Karpas-422 (cell line): ENCODE measurements around the gene GALNT10. TPM values are rescaled to one million over a fixed set of nuclear protein-coding genes. Genes with fewer than 3 reads are reported as not detected.

ENCODE experiments used
- DNase-seq: peaks from one replicate; pipeline ENCODE4 v3.0.0-alpha.2; 2015
- H2AFZ ChIP-seq: fragments of 200-600 bp; sonication (generic); 2 replicates; pipeline ENCODE4 v1.6.1; 2014; ENCODE audit warnings: antibody characterized with exemption, low read length, mixed read lengths
- H3K27ac ChIP-seq: fragments of 200-600 bp; sonication (generic); 2 replicates; pipeline ENCODE4 v1.5.1; 2014; ENCODE audit warnings: mild to moderate bottlenecking, low read length, moderate library complexity
- H3K27me3 ChIP-seq: fragments of 200-600 bp; sonication (generic); 2 replicates; pipeline ENCODE4 v1.6.1; 2014; ENCODE audit warnings: low read length, mixed read lengths
- H3K36me3 ChIP-seq: fragments of 200-600 bp; sonication (generic); 2 replicates; pipeline ENCODE4 v1.6.1; 2014; ENCODE audit warnings: low read length, mixed read lengths; ENCODE audit not compliant: insufficient read depth
- H3K4me1 ChIP-seq: fragments of 200-600 bp; sonication (generic); 2 replicates; pipeline ENCODE4 v1.6.1; 2014; ENCODE audit warnings: mild to moderate bottlenecking, low read length, mixed read lengths
- H3K4me2 ChIP-seq: fragments of 200-600 bp; sonication (generic); 2 replicates; pipeline ENCODE4 v1.6.1; 2014; ENCODE audit warnings: low read length, low read depth, mild to moderate bottlenecking; ENCODE audit not compliant: poor library complexity, severe bottlenecking
- H3K4me3 ChIP-seq: fragments of 200-600 bp; sonication (generic); 2 replicates; pipeline ENCODE4 v1.5.1; 2014; ENCODE audit warnings: mild to moderate bottlenecking, antibody characterized with exemption, low read length, mixed read lengths
- H3K79me2 ChIP-seq: fragments of 200-600 bp; sonication (generic); 2 replicates; pipeline ENCODE4 v1.6.1; 2014; ENCODE audit warnings: mild to moderate bottlenecking, low read length, mixed read lengths
- H3K9ac ChIP-seq: fragments of 200-600 bp; sonication (generic); 2 replicates; pipeline ENCODE4 v1.6.0; 2014; ENCODE audit warnings: low read length
- H3K9me2 ChIP-seq: fragments of 200-600 bp; sonication (generic), shearing (Covaris generic); replicated peaks from 2 replicates; pipeline ENCODE4 v1.6.0; 2014; ENCODE audit warnings: mild to moderate bottlenecking, low read length, moderate library complexity; ENCODE audit not compliant: insufficient read depth
- H3K9me3 ChIP-seq: fragments of 300-700, 200-600 bp; sonication (generic); 2 replicates; pipeline ENCODE4 v1.6.1; 2014; ENCODE audit warnings: low read length, mixed read lengths
- H4K20me1 ChIP-seq: fragments of 200-600 bp; sonication (generic); 2 replicates; pipeline ENCODE4 v1.6.1; 2014; ENCODE audit warnings: mild to moderate bottlenecking, antibody characterized with exemption, low read length, low read depth; ENCODE audit not compliant: insufficient read depth
- total RNA-seq: library from RNA; depleted of rRNA; stranded (reverse); fragments of >200 nt; shearing (Covaris generic); gene quantifications from 2 replicates; pipeline ENCODE4 v1.2.3, GENCODE V29; 2014; ENCODE audit warnings: low replicate concordance

Gene GALNT10
- total RNA-seq, 1 experiment from 2014 or later, result 3.6 TPM

DNA sequence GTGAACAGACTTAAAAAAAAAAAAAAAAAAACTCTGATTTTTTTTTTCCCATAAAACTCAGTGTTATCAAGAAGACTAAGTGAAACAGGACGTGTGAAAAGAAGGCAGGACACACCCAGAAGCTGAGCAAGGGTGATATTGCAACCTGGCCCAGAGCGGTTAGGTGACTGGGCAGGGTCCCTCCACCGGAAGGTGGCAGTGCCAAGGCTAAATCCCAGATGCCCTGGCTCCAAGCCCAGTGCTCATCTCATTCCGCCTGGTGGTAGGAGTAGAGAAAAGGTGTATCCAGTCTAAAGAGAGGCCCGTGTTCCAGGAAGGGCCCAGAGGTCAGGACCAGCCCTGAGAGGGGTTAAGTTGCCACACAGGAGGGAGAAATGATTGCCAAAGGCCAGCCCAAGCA, 203.8 kb downstream of the GALNT10 start:
- Histone ChIP-seq H3K4me2 (no peak overlapping the region), H4K20me1 (no peaks in the 10 kb centered on the region), H2AFZ (no peak overlapping the region), H3K79me2 (no peaks in the 10 kb centered on the region), H3K36me3 (no peaks in the 10 kb centered on the region), H3K9me3 (no peaks in the 10 kb centered on the region), H3K9ac (no peak overlapping the region), H3K27ac (no peak overlapping the region), H3K27me3 (no peaks in the 10 kb centered on the region), H3K9me2 (no peaks in the 10 kb centered on the region), H3K4me1 (0 out of 2 replicates have a peak, but pooled peaks cover 4% of the 10 kb centered on the region), H3K4me3 (no peak overlapping the region)
- DNase-seq, result no peak

DNA sequence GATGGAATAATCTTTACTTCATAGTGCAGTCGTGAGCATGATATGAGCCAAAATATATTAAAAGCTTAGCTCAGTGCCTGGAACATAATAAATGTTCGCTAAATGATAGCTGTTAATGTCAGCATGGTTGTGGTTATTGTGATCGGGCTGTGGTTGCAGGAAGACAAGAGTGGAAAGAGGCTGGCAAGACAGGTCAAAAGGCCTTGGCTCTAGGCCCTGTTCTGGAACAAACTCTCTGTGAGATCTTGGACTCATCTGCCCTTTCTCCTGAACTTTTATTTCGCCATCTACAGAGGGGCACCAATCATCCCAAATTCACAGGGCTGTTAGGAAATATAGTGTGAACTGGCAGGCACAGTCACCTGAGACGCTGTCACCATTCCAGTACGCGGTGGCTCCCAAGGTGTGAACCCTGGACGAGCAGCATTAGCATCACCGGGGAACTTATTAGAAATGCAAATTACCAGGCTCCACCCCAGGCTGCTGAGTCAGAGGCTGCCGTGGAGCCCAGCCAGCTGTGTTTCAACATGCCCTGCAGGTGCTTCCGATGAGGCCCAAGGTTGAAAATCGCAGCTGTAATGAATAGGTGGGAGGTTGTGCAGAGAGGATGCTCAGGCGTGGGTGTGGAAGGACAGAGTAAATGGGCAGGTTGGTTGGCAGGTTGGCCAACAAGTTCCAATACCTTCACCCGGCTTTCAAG, 205.0 kb downstream of the GALNT10 start:
- no peak overlapping the region for H3K4me3 ChIP-seq
- no peak overlapping the region for H3K4me2 ChIP-seq
- H3K79me2 ChIP-seq, result no peaks in the 10 kb centered on the region
- no peak for DNase-seq
- H3K36me3 ChIP-seq, result no peaks in the 10 kb centered on the region
- no peak overlapping the region for H2AFZ ChIP-seq
- H3K27me3 ChIP-seq, result no peaks in the 10 kb centered on the region
- no peaks in the 10 kb centered on the region for H3K9me2 ChIP-seq
- H3K9ac ChIP-seq, result no peak overlapping the region
- no peaks in the 10 kb centered on the region for H4K20me1 ChIP-seq
- H3K4me1 ChIP-seq, result 0 out of 2 replicates have a peak, but pooled peaks cover 4% of the 10 kb centered on the region
- H3K9me3 ChIP-seq, result no peaks in the 10 kb centered on the region
- no peak overlapping the region for H3K27ac ChIP-seq

DNA sequence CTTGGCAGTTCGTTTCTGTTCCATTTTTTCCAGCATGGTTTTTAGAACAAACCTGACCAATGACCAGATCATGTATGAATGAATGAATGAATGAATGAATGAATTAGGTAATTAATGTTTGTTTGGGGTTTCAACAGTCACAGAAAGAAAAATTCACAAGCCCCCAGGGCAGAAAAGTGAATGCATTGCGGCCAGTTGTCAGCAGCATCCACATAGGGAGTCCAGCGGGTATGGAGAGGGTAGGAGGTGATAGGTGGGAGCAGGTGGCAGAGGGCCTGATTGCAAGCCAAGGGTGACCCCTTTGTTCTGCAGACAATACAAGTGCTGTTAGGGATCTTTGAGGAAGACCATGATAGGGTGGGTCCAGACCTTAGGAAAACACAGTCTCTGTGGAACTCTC, 205.6 kb downstream of the GALNT10 start:
- Histone ChIP-seq H3K4me2 (no peak overlapping the region), H3K79me2 (no peaks in the 10 kb centered on the region), H3K27ac (no peak overlapping the region), H3K9ac (no peak overlapping the region), H3K4me1 (0 out of 2 replicates have a peak, but pooled peaks cover 4% of the 10 kb centered on the region), H3K9me3 (no peaks in the 10 kb centered on the region), H3K27me3 (no peaks in the 10 kb centered on the region), H2AFZ (no peak overlapping the region), H3K4me3 (no peak overlapping the region), H3K9me2 (no peaks in the 10 kb centered on the region), H4K20me1 (no peaks in the 10 kb centered on the region), H3K36me3 (no peaks in the 10 kb centered on the region)
- no peak for DNase-seq

DNA sequence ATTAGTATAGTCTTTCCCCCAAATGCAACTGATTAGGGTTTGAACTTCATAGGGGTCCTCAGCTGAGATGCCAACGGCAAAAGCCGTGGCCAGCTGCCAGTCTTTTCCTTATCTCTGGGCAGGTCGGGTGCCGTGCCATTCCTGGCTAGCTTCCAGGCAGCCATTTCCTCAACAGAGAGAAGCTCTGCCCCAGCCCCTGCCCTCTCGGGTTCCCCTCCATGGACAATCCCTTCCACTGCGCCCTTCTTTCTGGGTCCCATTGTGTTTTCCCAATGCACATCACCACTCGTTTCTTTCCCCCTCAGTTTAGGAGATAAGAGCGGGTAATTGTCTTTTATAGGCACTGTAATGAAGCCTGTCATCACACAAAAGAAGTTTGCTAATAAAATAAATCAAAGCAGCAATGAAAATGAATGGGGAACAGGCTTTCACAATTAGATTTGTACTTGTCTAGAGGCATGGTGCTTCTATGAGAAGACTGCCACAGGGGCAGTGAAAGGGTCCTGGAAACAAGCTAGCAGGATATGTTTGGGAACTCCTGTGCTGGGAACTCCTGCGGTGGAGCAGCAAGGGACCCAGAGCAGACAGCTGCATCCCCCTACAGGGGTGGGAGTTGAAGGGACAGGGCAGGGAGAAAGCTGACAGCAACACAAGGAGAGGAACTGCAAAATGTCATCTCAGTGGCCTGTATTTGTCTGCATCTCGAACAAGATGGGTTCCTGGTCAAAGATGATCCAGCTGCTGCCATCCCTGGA, 207.3 kb downstream of the GALNT10 start:
- Histone ChIP-seq H3K36me3 (no peaks in the 10 kb centered on the region), H3K27ac (no peak overlapping the region), H3K9me3 (no peaks in the 10 kb centered on the region), H3K9me2 (no peaks in the 10 kb centered on the region), H3K9ac (no peak overlapping the region), H3K79me2 (no peaks in the 10 kb centered on the region), H3K4me2 (no peak overlapping the region), H3K4me1 (0 out of 2 replicates have a peak, but pooled peaks cover 4% of the 10 kb centered on the region), H4K20me1 (no peaks in the 10 kb centered on the region), H3K27me3 (no peaks in the 10 kb centered on the region), H2AFZ (no peak overlapping the region), H3K4me3 (no peak overlapping the region)
- DNase-seq, result no peak

DNA sequence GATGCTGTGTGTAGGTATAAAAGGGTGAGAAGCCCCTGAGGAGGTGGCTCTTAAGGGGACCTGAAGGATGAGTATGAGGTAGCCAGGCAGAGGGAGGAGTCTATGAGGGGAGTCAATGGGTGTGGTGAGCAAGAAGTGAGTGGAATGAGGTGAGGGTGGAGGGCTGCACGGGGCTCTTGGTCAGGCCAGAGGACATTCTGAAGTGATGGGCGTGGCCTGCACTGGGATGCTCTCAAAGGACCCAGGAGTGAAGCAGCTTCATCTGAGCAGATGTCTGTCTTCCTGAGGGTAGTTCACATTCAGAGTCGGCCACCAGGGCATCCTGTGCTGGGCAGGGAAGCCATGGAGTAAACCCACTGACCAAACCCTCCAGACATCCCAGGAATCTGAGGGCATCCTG, 210.1 kb downstream of the GALNT10 start:
- Histone ChIP-seq H3K36me3 (no peaks in the 10 kb centered on the region), H3K9me2 (no peaks in the 10 kb centered on the region), H3K4me1 (0 out of 2 replicates have a peak, but pooled peaks cover 2% of the 10 kb centered on the region), H4K20me1 (no peaks in the 10 kb centered on the region), H2AFZ (no peak overlapping the region), H3K4me3 (no peak overlapping the region), H3K27me3 (no peaks in the 10 kb centered on the region), H3K4me2 (no peak overlapping the region), H3K27ac (no peak overlapping the region), H3K9me3 (no peaks in the 10 kb centered on the region), H3K9ac (no peak overlapping the region), H3K79me2 (no peaks in the 10 kb centered on the region)
- DNase-seq, result no peak

DNA sequence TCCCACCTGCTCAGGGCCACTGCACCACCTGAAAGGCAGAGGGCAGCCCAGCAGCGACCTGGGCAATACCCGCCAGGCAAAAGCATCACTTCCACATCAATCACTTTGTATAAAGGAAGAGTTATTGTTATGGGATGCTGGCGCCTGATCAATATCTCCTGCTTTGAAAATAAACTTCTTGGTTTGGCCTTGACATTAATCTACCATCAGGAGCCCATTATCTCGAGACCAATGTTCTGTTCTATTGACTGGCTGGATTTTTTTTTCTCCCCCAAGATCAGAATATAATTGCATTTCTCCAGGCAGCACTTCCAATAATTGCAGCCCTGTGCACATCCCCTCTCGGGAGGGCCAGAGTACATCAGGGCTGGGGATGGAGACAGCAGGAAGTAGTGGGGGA, 210.8 kb downstream of the GALNT10 start:
- DNase-seq, result no peak
- no peaks in the 10 kb centered on the region for H3K36me3 ChIP-seq
- H3K27me3 ChIP-seq, result no peaks in the 10 kb centered on the region
- H3K27ac ChIP-seq, result no peak overlapping the region
- no peaks in the 10 kb centered on the region for H3K9me2 ChIP-seq
- H3K9me3 ChIP-seq, result no peaks in the 10 kb centered on the region
- H3K4me3 ChIP-seq, result no peak overlapping the region
- H3K4me2 ChIP-seq, result no peak overlapping the region
- no peaks in the 10 kb centered on the region for H4K20me1 ChIP-seq
- no peaks in the 10 kb centered on the region for H3K4me1 ChIP-seq
- H2AFZ ChIP-seq, result no peak overlapping the region
- H3K79me2 ChIP-seq, result no peaks in the 10 kb centered on the region
- no peak overlapping the region for H3K9ac ChIP-seq

DNA sequence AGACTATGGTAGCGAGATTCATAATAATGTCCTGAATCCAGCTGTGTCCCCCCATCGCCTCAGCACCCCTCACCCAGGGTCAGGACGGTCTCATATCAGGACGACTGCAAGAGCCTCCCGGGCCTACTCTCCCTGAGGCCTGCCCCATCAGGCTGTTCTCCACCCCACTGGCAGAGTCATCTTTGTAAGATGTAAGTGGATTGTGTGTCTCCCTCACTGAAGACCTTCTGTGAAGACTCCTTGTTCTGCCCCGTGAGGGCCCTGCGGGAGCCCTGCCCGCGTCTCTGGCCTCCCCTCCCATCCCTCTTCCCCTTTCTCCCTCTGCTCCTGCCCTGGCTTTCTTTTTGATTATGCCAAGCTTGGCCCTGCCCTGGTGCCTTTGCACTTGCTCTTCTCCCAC, 211.4 kb downstream of the GALNT10 start:
- DNase-seq, result no peak
- no peaks in the 10 kb centered on the region for H3K4me1 ChIP-seq
- H3K9me2 ChIP-seq, result no peaks in the 10 kb centered on the region
- no peaks in the 10 kb centered on the region for H3K27me3 ChIP-seq
- H2AFZ ChIP-seq, result no peak overlapping the region
- H3K9me3 ChIP-seq, result no peaks in the 10 kb centered on the region
- no peak overlapping the region for H3K9ac ChIP-seq
- H3K27ac ChIP-seq, result no peak overlapping the region
- H3K36me3 ChIP-seq, result no peaks in the 10 kb centered on the region
- no peak overlapping the region for H3K4me2 ChIP-seq
- no peaks in the 10 kb centered on the region for H3K79me2 ChIP-seq
- H4K20me1 ChIP-seq, result no peaks in the 10 kb centered on the region
- H3K4me3 ChIP-seq, result no peak overlapping the region

DNA sequence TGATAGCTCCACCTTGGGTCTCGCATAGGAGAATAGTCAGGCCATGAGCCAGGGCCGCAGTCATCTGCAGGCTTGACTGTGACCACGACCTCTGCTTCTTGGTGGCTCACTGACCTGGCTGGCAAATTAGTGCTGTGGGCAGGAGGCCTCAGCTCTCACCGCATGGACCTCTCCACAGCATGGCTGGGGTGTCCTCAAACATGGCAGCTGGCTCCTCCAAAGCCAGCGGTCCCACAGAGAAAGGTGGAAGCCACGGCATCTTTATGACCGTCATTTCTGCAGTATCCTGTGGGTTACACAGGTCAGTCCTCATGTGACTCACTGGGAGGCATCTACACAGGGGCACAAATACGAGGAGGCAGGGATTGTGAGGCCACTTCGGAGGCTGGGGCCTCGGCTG, 212.1 kb downstream of the GALNT10 start:
- Histone ChIP-seq H2AFZ (no peak overlapping the region), H3K4me2 (no peak overlapping the region), H4K20me1 (no peaks in the 10 kb centered on the region), H3K79me2 (no peaks in the 10 kb centered on the region), H3K4me3 (no peak overlapping the region), H3K9ac (no peak overlapping the region), H3K9me2 (no peaks in the 10 kb centered on the region), H3K9me3 (no peaks in the 10 kb centered on the region), H3K36me3 (no peaks in the 10 kb centered on the region), H3K27ac (no peak overlapping the region), H3K4me1 (no peaks in the 10 kb centered on the region), H3K27me3 (no peaks in the 10 kb centered on the region)
- no peak for DNase-seq
